ENCODE results near the gene PLSCR4.
"Not testable (repeated sequence)": the region's sequence is repeated elsewhere in the genome, so short reads cannot be mapped to it uniquely, and the experiment has no call there.

Gene PLSCR4, protein sequence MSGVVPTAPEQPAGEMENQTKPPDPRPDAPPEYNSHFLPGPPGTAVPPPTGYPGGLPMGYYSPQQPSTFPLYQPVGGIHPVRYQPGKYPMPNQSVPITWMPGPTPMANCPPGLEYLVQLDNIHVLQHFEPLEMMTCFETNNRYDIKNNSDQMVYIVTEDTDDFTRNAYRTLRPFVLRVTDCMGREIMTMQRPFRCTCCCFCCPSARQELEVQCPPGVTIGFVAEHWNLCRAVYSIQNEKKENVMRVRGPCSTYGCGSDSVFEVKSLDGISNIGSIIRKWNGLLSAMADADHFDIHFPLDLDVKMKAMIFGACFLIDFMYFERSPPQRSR

DNA sequence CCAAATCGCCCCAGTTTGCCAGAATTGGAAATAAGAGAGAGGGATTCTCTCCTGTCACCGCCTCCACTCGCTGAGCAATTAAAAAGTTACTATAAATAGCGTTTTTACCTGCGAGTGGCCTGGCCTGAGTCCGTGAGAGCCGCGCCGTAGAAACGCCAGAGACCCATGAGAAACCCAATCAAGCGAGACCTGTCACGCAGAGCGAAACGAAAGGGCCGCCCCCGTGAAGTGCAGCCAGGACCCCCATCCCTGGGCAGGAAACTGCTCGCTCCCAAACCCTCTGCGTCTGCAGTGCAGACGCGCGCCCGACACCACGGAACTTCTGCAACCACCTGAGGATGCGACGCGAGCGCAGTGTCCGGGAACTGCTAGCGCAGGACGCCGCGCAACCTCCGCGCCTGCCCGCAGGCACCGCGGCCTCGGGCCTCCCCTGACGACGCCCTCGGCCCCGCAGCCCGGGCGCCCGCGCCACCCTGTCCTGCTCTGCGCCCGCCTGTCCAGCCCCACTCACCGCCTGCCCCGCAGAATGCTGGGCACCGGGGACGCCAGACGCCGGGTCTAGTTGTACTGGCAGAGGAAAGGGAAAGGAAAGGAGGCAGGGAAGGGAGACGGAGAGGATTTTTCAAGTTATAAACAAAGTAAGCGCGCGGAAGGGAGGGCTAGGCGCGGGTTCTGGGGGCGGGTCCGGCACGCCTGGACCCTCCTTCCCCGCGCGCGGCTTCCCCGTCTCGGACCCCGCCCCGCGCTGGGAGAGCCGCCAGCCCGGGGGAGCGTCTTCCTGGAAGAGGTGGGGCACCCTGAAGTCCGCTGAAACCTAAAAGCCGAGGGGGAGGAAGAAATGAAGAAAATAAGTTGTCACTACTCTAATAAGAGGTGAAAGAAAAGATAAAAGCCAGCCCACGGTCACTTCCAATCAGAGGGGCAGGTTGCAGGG, at the start of gene PLSCR4:
PLSCR4 (minus strand) TSS at position 657 of the 934 bp plus-strand sequence. CDS start 29,034 bp downstream, outside the sequence.
- peak within 1 kb of the TSS; percentile 77 for H3K4me3 ChIP-seq (ENCODE audit: low read depth, low read length)
- TF ChIP-seq, protein P1, sequence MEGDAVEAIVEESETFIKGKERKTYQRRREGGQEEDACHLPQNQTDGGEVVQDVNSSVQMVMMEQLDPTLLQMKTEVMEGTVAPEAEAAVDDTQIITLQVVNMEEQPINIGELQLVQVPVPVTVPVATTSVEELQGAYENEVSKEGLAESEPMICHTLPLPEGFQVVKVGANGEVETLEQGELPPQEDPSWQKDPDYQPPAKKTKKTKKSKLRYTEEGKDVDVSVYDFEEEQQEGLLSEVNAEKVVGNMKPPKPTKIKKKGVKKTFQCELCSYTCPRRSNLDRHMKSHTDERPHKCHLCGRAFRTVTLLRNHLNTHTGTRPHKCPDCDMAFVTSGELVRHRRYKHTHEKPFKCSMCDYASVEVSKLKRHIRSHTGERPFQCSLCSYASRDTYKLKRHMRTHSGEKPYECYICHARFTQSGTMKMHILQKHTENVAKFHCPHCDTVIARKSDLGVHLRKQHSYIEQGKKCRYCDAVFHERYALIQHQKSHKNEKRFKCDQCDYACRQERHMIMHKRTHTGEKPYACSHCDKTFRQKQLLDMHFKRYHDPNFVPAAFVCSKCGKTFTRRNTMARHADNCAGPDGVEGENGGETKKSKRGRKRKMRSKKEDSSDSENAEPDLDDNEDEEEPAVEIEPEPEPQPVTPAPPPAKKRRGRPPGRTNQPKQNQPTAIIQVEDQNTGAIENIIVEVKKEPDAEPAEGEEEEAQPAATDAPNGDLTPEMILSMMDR (IDR thresholded peaks at IDR 0.05; ENCODE audit: low read depth, low read length) = no peak

DNA sequence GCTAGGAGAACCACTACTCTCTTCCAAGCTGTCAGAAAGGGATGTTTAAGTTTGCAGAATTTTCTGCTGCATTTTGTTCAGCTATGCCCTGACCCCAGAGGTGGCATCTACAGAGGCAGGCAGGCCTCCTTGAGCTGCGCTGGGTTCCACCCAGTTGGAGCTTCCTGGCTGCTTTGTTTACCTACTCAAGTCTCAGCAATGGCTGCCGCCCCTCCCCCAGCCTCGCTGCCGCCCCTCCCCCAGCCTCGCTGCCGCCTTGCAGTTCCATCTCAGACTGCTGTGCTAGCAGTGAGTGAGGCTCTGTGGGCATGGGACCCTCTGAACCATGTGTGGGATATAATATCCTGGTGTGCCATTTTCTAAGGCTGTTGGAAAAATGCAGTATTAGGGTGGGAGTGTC, 42.5 kb upstream of the PLSCR4 start:
- not testable (repeated sequence) for H3K4me3 ChIP-seq (ENCODE audit: low read depth, low read length)

DNA sequence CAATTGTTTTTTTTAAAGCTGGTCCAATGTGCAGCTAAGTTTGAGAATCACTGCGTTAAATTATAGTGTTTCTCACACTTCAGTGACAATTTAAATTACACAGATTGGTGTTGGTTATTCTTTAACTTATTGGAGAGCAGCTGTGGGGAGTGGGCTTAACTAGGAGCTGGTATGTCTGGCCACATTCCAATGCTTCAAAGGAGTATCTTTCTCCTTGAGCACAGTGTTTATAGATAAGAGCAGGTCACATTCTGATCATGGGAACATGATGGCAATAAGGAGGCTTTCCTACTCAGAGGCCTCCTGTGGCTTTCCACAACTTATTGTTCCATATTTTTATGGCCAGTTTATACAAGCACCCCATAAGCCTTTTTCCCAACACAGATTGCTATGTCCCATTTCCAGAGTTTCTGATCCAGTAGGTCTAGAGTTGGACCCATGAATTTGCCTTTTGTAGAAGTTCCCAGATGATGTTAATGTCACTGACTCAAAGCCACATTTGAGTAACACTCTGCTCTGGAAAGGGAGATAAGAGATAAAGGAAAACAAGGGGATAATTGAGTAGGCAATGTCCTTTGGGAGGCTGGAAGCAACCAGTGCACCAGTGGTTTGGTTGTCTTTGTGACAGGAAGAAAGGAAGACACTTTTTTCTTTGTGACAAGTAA, 33.0 kb upstream of the PLSCR4 start:
- H3K4me3 ChIP-seq (ENCODE audit: low read depth, low read length) = no peak overlapping the region
- TF ChIP-seq, protein P1 (IDR thresholded peaks at IDR 0.05; ENCODE audit: low read depth, low read length) = no peak

DNA sequence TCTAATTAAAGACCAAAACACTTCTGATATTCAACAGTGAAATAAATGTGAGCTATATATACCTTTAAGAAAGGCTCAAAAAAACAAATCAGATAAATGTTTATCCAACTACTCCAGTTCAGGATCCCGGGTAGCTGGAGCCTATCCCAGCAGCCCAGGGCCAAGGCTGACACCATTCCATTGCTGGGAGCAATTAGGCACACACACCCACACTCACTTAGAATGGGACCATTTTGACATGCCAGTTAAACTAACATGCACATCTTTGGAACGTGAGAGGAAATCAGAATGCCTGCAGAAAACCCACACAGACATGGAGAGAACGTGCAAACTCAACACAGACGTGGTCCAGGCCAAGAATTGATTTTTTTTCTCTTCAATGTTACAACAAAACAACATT, 30.0 kb upstream of the PLSCR4 start:
- H3K4me3 ChIP-seq (ENCODE audit: low read depth, low read length) = no peak overlapping the region
- TF ChIP-seq, protein P1 (IDR thresholded peaks at IDR 0.05; ENCODE audit: low read depth, low read length) = no peak

DNA sequence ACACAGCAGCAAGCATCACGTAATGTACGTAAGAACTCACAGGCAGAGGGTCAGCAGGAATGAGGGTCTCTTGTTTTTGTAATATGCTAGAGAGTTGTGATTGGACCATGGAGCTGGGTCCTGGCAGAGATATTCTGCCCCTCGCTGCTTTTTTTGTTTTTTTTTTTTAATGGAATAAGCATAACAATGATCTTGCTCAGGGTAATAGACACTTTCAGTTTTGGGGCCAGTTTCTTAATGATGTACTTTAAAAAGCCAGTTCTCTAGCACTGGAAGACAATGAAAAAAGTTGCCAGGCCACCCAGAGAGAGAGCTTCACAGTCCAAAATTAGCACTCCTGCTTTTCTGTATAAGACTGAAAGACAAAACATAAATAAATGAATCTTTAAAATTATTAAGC, 29.0 kb upstream of the PLSCR4 start:
- TF ChIP-seq, protein P1 (IDR thresholded peaks at IDR 0.05; ENCODE audit: low read depth, low read length) = no peak
- H3K4me3 ChIP-seq (ENCODE audit: low read depth, low read length) = no peak overlapping the region

DNA sequence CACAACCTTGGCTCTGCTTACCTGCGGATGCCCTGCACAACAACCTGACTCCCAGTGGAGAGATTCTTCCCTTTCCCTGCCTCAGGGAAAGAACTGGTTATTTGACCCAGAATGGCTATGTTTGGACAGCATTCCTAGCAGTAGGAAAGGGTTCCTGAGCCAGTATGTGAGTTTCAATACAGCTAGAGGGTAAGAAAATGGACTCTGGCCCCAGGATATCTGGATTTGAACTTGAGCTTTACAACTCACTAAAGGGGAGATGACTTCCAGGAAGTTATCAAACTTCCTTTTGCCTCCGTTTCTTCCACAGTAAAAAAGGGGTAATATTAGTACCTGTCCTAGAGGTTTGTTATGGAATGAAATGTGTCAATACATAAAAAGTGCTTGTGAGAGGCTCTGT, 28.1 kb upstream of the PLSCR4 start:
- TF ChIP-seq, protein P1 (IDR thresholded peaks at IDR 0.05; ENCODE audit: low read depth, low read length) = no peak
- H3K4me3 ChIP-seq (ENCODE audit: low read depth, low read length) = no peak overlapping the region

DNA sequence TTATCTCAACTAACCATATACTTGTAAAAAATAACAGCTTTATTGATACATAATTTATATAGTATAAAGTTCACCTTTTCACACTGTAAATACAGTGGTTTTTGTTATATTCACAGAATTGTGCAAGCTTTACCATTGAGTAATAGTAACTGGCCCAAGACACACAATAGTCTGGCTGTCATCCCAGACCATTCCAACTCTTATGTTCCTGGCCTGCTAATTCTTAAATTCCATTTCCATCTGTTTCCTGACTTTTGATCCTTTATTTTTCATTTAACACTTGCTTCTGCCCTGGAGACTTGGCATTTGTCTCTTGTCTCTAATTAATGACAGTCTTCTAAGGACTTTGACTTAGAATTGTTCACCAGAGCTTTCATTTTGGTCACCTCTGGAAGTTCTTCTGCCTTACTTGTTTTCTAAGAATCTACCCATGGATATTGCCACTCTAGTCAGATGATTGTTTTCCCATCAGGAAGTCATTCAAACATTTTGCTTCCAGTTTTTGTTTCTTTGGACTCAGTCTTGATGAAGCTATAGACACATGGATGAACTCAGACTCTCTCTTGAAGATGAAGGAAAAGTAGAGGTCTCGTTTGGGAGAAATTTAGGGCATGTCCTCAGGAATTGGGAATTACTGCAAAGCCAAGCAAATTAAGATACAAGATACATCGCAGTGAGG, 27.2 kb upstream of the PLSCR4 start:
- H3K4me3 ChIP-seq (ENCODE audit: low read depth, low read length) = no peak overlapping the region
- TF ChIP-seq, protein P1 (IDR thresholded peaks at IDR 0.05; ENCODE audit: low read depth, low read length) = no peak

Measured in WI38 (cell line).